ENCODE measurements around the gene ZNF267.

DNA sequence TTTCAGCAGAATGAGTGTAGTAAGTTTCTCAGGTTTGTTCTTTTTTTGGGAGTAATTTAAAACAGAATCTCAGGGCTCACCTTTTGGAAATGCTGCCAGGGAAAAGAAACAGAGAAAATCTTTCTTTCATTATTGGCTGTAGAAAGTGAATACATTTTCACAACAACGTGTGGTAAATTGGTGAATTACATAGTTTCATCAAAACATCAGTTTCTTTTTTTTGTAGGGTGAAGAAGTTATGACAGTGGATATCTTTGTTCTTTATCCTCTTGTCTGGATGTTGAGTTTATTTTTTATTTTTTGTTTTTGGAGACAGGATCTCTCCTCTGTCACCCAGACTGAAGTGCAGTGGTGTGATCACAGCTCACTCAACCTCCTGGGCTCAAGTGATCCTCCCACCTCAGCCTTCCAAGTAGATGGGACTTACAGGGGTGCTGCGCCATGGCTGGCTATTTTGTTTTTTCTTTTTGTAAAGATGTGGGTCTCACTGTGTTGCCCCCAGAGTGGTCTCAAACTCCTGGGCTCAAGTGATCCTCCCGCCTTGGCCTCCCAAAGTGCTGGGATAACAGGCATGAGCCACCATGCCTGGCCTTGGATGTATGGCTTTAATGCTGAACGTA is 2.4 kb downstream of the ZNF267 start:
- TF ChIP-seq, protein P1, sequence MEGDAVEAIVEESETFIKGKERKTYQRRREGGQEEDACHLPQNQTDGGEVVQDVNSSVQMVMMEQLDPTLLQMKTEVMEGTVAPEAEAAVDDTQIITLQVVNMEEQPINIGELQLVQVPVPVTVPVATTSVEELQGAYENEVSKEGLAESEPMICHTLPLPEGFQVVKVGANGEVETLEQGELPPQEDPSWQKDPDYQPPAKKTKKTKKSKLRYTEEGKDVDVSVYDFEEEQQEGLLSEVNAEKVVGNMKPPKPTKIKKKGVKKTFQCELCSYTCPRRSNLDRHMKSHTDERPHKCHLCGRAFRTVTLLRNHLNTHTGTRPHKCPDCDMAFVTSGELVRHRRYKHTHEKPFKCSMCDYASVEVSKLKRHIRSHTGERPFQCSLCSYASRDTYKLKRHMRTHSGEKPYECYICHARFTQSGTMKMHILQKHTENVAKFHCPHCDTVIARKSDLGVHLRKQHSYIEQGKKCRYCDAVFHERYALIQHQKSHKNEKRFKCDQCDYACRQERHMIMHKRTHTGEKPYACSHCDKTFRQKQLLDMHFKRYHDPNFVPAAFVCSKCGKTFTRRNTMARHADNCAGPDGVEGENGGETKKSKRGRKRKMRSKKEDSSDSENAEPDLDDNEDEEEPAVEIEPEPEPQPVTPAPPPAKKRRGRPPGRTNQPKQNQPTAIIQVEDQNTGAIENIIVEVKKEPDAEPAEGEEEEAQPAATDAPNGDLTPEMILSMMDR (conservative IDR thresholded peaks at IDR 0.05; ENCODE audit: low read depth, low read length), result no peak
- TF ChIP-seq EZH2 (IDR thresholded peaks at IDR 0.05; ENCODE audit: low read length, unreplicated experiment), result no peak

Data from PC-3 (cell line).